Activated CD4-positive, CD25-positive, alpha-beta regulatory T cell treated with anti-CD3 and anti-CD28 coated beads, Interleukin-2, amount 50 U/mL, for 16 hours (primary cell): ENCODE data around the gene KISS1R.
"Not testable (repeated sequence)": the region's sequence is repeated elsewhere in the genome, so short reads cannot be mapped to it uniquely, and the experiment has no call there.

Source experiments
- DNase-seq: peaks from one replicate; pipeline ENCODE4 v3.0.0-alpha.2; 2020; ENCODE audit warnings: low read depth, low spot score

KISS1R gene

DNA sequence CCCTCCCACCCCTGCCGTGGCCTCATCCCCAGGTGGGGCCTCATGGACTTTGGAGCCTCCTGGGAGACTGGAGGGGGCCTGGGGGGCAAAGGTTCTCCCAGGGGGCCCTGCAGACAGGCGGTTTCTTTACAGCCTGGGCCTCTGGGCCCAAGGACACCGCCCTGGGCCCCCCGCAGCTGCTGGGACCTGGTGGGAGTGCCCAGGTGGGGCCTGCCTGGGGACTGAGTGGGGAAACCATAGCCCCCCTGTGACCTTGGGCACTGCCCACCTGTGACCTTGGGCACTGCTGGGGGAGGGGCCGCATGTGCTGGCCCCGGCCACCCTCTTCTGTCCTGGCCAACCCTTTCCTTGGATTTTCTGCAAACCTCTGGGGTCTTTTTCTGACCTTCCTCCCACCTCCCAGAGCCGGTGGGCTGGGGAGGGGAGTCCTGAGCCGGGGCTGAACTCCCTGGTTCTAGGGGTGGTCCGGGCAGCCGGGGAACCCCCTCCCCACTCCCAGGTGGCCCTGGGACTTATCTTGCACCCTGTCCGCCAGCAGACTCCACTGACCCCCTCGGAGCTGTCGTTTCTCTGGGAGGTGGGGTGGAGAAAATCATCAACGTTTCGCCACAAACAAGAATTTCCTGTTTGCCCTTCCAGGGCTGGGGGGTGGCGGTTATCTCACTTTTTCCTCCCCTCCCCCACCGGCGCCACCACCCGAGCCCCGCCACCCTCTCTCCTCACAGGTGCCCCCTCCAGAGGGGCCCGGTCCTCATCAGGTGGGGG, 35.7 kb downstream of the KISS1R start:
- DNase-seq: no peak

GRCh38 chr19:953445-954271, 36.5 kb downstream of the KISS1R start:
- no peak for DNase-seq

DNA sequence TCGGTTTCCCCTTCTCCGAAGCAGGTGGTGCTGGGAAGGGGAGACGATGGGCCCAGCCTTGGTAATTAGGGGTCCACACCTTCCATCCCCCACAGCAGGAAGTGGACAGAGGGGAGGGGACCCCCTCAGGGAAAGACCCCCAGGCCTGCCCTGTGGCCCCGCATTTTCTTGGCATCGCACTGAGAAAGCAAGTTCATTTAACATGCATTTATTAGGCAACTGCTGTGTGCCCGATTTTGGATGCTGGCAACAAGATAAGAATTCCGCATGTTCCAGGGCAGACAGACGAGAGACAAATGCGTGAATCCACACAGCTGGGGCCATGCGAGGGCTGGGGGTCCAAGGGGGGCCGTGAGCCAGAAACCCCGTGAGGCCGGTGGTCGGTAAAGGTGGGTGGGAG, 37.1 kb downstream of the KISS1R start:
- no peak for DNase-seq

DNA sequence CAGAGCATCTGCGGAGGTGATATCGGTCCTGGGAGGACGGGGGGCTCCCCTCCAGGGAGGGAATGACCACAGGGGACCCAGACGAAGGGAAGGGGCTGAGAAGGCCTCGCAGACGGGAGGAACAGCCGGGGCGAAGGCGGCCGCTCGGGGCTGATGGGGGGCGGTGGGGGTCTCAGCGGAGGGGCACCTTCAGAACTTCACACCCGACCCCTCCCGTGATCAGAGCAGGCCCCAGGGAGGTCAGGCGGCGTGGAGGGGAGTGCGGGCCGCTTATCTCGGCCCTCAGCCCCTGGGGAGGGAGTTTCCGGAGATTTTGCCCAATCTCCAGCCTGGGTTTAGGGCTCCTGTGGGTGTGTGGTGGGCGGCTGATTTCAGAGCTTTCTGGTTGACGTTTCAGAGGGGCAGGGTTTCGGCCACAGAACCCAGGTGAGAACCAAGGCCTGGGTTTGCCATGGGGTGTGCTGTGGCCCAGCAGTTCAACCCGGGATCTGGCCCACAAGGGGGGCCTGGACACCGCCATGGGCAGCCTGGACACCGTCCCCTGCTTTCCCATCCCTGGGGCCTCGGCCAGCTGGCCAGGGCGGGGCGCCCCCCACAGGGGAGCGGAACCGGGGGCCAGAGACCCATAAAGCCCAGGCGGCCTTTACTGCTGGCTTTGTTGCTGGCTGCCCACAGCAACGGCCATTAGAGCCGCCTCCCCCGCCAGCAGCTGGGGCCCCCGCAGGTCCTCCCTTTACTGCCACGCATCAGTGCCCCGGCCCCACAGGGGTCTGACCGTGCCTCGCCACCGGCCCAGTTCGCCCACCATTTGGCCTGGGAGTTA, 37.8 kb downstream of the KISS1R start:
- DNase-seq: no peak

DNA sequence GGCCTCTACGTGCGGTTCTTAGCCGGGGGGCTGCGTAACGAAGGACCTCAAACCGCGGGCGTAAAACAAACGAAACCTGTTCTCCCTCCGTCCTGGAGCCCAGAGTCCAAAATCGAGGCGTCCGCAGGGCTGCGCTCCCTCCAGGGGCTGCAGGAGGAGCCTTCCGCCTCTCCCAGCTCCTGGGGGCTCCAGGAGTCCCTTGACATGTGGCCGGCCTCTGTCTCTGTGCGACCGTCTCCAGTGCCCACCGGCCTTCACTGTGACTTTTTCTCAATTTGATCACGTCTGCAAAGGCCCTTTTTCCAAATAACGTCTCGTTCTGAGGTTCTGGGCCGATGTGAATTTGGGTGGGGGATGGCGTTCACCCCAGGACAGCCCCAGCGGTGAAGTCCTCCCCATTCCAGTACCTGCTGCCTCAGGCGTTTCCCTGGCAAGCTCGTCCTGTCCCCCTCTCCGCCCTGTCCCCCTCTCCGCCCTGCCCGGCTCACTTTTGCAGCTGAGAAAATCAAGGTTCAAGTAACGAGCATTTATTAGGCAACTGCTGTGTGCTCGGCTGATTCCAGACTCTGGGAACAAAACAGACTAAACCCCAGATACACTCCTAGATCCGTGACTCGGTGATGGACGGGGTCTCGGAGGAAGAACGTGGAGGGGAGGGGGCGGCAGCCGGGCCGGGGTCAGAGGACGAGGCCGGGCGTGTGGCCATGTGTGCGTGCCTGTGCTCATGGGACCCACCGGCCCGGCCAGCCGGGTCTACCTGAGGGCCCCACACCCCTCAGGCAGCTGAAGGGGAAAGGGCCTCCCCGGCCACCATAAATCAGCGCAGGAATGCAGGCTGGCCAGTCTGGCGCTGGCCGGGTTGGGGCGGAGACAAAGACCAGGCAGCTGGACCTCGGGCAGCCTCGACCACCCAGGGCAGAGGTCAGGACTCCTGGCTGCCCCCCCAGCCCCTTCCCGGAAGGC, 39.0 kb downstream of the KISS1R start:
- DNase-seq: no peak

DNA sequence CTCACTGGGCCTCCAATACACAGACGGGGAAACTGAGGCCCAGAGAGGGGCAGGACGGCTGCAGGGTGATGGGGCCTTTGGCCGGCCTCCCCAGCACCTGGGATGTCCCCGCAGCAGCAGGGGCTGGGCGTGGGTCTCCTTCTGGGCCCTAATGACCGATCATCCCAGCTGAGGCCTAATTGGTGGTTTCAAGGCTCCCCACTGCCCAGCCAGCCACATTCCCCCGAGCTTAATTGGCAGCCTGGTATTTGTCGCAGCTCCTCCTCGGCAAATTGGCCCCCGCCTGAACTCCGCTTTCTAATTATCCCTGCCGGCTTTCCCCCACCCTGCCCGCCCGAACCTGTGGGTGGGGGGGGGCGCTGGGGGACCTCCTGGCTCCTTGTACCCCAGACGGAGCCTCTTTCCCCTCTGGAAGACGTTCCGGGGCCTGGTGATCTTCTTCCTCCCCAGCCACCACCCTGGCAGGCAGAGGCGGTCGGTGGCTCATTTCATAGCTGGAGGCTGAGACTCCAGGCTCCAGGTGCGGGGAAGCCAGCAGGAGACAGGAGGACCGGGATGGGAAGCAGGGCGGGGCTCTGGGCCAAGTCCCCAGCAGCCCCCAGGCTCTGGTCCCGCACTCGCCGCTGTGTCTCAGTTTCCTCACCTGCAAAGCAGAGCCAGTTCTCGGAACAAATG, 39.8 kb downstream of the KISS1R start:
- DNase-seq: no peak

GRCh38 chr19:957578-957977, 40.4 kb downstream of the KISS1R start:
- DNase-seq: not testable (repeated sequence)

DNA sequence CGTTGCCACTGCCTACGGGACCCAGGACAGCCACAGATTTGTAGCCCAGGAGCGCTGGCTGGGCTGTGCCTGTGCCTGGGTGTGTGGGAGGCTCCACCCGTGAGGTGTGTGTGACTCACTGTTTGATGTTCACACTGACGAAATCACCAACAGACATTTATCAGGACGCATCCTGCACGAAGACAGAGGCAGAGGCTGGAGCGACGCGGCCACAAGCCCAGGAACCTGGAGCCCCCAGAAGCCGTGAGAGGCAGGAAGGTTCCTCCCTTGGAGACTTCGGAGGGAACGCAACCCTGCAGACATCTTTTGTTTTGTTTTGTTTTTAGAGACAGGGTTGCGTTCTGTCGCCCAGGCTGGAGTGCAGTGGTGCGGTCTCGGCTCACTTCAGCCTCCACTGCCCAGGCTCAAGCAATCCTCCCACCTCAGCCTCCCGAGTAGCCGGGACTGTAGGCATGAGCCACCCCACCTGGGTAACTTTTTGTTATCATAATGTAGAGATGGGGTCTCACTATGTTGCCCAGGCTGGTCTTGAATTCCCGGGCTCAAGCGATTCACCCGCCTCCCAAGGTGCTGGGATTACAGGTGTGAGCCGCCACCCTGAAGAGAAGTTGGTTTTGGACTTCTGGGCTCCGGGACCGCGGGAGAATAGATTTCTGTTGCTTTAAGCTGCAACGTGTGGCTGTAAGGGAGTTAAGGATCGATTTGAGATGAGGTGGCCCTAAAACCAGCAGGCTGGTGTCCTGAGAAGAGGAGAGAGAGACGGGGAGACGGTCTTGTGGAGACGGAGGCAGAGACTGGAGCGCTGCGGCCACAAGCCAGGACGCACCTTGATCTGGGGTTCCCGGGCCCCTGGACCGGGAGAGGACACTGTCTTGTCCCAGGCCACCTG, 42.1 kb downstream of the KISS1R start:
- DNase-seq: no peak

DNA sequence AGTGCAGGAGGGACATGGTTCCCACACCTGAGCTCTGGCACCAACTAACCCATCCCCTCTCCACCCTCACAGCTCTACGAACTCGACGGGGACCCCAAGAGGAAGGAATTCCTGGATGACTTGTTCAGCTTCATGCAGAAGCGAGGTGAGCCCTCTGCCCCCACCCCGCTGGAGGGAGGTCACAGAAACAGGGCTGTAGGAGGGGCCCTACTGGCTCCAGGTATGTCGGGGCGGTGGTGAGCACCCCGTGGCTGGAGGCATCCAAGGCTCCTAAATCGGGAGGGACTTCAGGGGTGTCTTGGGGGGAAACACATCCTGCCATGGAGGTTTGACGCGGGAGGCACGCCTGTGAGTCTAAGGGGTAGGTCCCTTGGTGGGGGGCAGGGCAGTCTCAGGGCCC, 42.9 kb downstream of the KISS1R start:
- DNase-seq: no peak

DNA sequence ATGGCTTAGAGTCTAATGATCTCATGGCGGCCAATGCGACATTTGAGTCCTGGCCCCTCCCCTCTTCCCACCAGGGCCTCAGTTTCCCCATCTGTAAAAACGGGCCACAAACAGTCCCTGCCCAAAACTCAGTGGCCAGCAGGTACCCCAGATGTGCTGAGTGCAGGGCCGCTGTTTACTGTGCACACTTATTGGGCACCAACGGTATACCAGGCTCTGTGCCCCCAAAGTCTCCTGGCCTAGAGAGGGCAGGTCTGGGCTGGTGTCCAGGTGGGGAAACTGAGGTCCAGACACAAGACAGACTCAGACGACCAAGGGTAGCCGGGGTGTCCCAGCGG, 43.4 kb downstream of the KISS1R start:
- no peak for DNase-seq

DNA sequence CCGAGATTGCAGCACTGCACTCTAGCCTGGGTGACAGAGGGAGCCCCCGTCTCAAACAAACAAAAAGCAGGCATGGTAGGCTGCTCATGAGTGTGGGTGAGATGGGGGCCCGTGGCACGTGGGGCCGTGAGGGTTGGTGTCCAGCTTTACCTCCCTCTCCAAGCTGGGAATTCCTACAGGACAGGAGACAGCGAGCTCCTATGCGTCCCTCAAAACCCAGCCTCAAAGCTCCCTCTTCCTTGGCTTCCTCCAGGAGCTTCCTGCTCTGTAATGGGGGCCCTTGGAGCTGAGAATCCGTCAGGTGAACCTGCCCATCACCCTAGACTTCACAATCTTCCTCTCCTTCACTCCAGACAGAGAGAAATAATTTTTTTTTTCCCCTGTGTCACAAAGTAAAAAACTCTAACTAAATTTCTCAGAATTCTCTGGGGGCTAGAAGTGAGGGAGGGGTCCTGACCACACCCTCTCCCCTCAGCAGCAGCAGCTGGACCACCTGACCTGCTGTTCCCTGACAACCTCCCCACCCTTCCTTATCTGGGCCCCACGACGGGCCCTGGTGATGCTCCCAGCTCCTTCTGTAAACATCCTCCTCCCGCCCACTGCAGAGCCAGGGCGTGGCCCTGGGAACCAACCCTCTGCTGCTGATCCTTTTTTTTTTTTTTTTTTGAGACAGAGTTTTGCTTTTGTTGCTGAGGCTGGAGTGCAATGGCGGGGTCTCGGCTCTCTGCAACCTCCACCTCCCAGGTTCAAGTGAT, 44.9 kb downstream of the KISS1R start:
- DNase-seq: no peak

- DNase-seq: no peak
Measured at GRCh38 chr19:962683-963400, 45.7 kb downstream of the KISS1R start.

GRCh38 chr19:963486-963951, 46.4 kb downstream of the KISS1R start:
- no peak for DNase-seq

GRCh38 chr19:964116-964520, 47.0 kb downstream of the KISS1R start:
- DNase-seq: no peak

DNA sequence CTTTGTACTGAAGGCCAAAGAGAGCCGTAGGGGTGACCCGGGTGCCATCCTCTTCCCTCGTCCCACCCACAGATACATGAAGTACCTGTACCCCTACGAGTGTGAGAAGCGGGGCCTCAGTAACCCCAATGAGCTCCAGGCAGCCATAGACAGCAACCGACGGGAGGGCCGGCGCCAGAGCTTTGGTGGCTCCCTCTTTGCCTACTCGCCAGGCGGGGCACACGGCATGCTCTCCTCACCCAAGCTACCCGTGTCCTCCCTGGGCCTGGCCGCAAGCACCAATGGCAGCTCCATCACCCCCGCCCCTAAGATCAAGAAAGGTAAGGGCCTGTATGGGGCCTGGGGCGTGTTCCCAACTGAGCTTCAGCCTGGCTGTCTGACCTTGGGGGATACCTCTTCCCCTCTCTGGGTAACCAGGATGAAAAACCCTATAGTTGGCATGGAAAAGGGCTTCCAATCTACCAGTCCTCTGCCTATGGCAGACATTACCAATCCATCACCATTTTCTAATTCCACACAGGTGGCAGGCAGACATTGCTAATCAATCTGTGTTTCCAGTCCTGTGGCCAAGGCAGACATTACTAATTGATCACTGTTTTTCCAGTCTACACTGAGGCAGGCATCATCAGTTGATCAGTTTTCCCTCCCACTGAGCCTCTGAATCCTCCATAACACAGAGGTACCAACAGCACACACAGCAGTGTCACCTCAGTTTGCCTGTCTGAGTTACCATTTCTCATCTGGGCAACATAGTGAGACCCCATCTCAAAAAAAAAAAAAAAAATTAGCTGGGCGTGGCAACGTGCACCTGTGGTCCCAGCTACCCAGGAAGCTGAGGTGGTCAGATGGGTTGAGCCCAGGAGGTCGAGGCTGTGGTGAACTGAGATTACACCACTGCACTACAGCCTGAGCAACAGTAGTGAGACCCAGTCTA, 47.9 kb downstream of the KISS1R start:
- DNase-seq: no peak

GRCh38 chr19:966485-967088, 49.5 kb downstream of the KISS1R start:
- DNase-seq: no peak
